Sigmoid colon (tissue), 7 donors: ENCODE measurements around the gene AK5. TPM values are rescaled to one million over a fixed set of nuclear protein-coding genes. Genes with fewer than 3 reads are reported as not detected.
"Not testable (repeated sequence)": the region's sequence is repeated elsewhere in the genome, so short reads cannot be mapped to it uniquely, and the experiment has no call there.

Source experiments
- DNase-seq: peaks from one replicate; pipeline ENCODE4 v3.0.0-alpha.2; 2019
- H3K27ac ChIP-seq, 4 donors: fragments of 200-600 bp; sonication (generic); one replicate each; pipeline ENCODE4 v1.5.1; 2016 to 2019; ENCODE audit warnings: mild to moderate bottlenecking in 1 of 4
- H3K27me3 ChIP-seq, 3 donors: fragments of 200-600 bp; sonication (generic); one replicate each; pipeline ENCODE4 v1.5.1; 2019; ENCODE audit warnings: mild to moderate bottlenecking in 1 of 3
- H3K36me3 ChIP-seq, 4 donors: fragments of 200-600 bp; sonication (generic); one replicate each; pipeline ENCODE4 v1.5.1; 2016 to 2019
- H3K4me1 ChIP-seq, 4 donors: fragments of 200-600 bp; sonication (generic); one replicate each; pipeline ENCODE4 v1.5.1; 2017 to 2019
- H3K4me3 ChIP-seq, 4 donors: fragments of 200-600 bp; sonication (generic); one replicate each; pipeline ENCODE4 v1.5.1; 2017 to 2019; ENCODE audit warnings: mild to moderate bottlenecking in 2 of 4, moderate library complexity in 1 of 4
- H3K9me3 ChIP-seq, 4 donors: fragments of 200-600 bp in 3 of 4; sonication (generic) in 3 of 4; one replicate each; pipeline versions ENCODE4 v1.5.1 to v1.6.1; 2013 to 2019
- CTCF ChIP-seq, 4 experiments: fragments of 450-650 bp in 3 of 4; fragments of 200-600 bp in 1 of 4; IDR thresholded peaks; one replicate each; pipeline ENCODE4 v1.5.1; 2016 to 2019; ENCODE audit warnings: antibody characterized with exemption in 4 of 4, mild to moderate bottlenecking in 3 of 4, moderate library complexity in 2 of 4
- EP300 ChIP-seq, 4 donors: sonication (generic); formaldehyde crosslinking; IDR thresholded peaks; one replicate each; pipeline ENCODE4 v1.6.1; 2017; ENCODE audit warnings: antibody characterized with exemption in 4 of 4
- POLR2A ChIP-seq, 2 donors: fragments of 450-650 bp; IDR thresholded peaks; one replicate each; pipeline ENCODE4 v1.6.1; 2016; ENCODE audit warnings: antibody characterized with exemption in 2 of 2, mild to moderate bottlenecking in 2 of 2, moderate library complexity in 2 of 2
- POLR2AphosphoS5 ChIP-seq, 4 donors: sonication (generic); formaldehyde crosslinking; IDR thresholded peaks; one replicate each; pipeline ENCODE4 v1.6.1; 2017; ENCODE audit warnings: antibody characterized with exemption in 4 of 4
- WGBS, 2 donors: extraction: QIAGEN DNeasy Blood & Tissue Kit; methylation state at CpG; one replicate each; pipeline ENCODE4 v1.1.7; 2013; 5-methylcytosine and 5-hydroxymethylcytosine counted together
- intact Hi-C: fragments of 100-400 bp; cut with DNase I; formaldehyde crosslinking; loops from one replicate; pipeline ENCODE4 v1.15.1; 2023
- polyA plus RNA-seq, 3 donors: library from polyadenylated mRNA; stranded (reverse); fragments of 200-250 nt; gene quantifications; one replicate each; pipeline ENCODE4 v1.2.3, GENCODE V29; 2013
- total RNA-seq, 4 donors: library from RNA; depleted of rRNA; stranded (reverse); fragments of >200 nt; gene quantifications; one replicate each; pipeline ENCODE4 v1.1.0, GENCODE V29; 2016
- donor health status: healthy with polysubstance abuse.
- donor health status: Bipolar disorder and iron deficiency.
- donor health status: healthy.

The AK5 gene
- total and polyA plus RNA-seq, 7 donors: 0.33 to 6.1 (median 1.9) TPM; not detected in 1

GRCh38 chr1:77413541-77414335, 131.9 kb downstream of the AK5 start:
- Histone ChIP-seq H3K27me3 (no peaks in the 10 kb centered on the region), H3K27ac (no peak overlapping the region), H3K9me3 (no peaks in the 10 kb centered on the region), H3K4me1 (no peaks in the 10 kb centered on the region), H3K36me3 (no peaks in the 10 kb centered on the region), H3K4me3 (no peak overlapping the region)
- WGBS, 2 donors: 59 to 71% methylated on average over 7 of the region's 7 CpGs
- DNase-seq: no peak
- TF ChIP-seq CTCF (IDR thresholded peaks at IDR 0.05) (no peak), POLR2AphosphoS5 (IDR thresholded peaks at IDR 0.05) (no peak), POLR2A (IDR thresholded peaks at IDR 0.05) (no peak), EP300 (IDR thresholded peaks at IDR 0.05) (no peak)
- intact Hi-C loops: no loop called here

GRCh38 chr1:77415579-77415978, 133.8 kb downstream of the AK5 start:
- 66 to 70% methylated on average over 4 of the region's 4 CpGs for WGBS, 2 donors
- Histone ChIP-seq H3K27me3 (no peaks in the 10 kb centered on the region), H3K9me3 (no peaks in the 10 kb centered on the region), H3K27ac (no peak overlapping the region), H3K36me3 (no peaks in the 10 kb centered on the region), H3K4me3 (no peak overlapping the region), H3K4me1 (no peaks in the 10 kb centered on the region)
- no peak for DNase-seq
- TF ChIP-seq POLR2AphosphoS5 (IDR thresholded peaks at IDR 0.05) (no peak), POLR2A (IDR thresholded peaks at IDR 0.05) (no peak)
- intact Hi-C loops: no loop called here

- H3K27ac ChIP-seq: no peak overlapping the region
- DNase-seq: no peak
- TF ChIP-seq POLR2A (IDR thresholded peaks at IDR 0.05): no peak
- H3K36me3 ChIP-seq: no peaks in the 10 kb centered on the region
- H3K4me3 ChIP-seq: no peak overlapping the region
- H3K9me3 ChIP-seq: no peaks in the 10 kb centered on the region
- WGBS, 2 donors: 78 to 87% methylated on average over 5 of the region's 5 CpGs
- intact Hi-C loops: no loop called here
- H3K27me3 ChIP-seq: no peaks in the 10 kb centered on the region
- no peaks in the 10 kb centered on the region for H3K4me1 ChIP-seq
These were observed 135.1 kb downstream of the AK5 start for GRCh38 chr1:77416692-77417450.

- not testable (repeated sequence) for H3K9me3 ChIP-seq
These were observed 136.2 kb downstream of the AK5 start for GRCh38 chr1:77418055-77418454.

GRCh38 chr1:77421504-77422233, 139.8 kb downstream of the AK5 start:
- Histone ChIP-seq H3K27ac (no peak overlapping the region), H3K36me3 (no peaks in the 10 kb centered on the region), H3K4me3 (no peak overlapping the region), H3K9me3 (no peaks in the 10 kb centered on the region), H3K27me3 (no peaks in the 10 kb centered on the region), H3K4me1 (no peaks in the 10 kb centered on the region)
- intact Hi-C loops: no loop called here
- 74 to 76% methylated on average over 3 of the region's 3 CpGs for WGBS, 2 donors
- no peak for DNase-seq
- TF ChIP-seq EP300 (IDR thresholded peaks at IDR 0.05) (no peak), POLR2A (IDR thresholded peaks at IDR 0.05) (no peak), CTCF (IDR thresholded peaks at IDR 0.05) (no peak), POLR2AphosphoS5 (IDR thresholded peaks at IDR 0.05) (no peak)

More at GRCh38 chr1:77418055-77418454, 136.2 kb downstream of the AK5 start:
- H3K4me3 ChIP-seq, H3K36me3 ChIP-seq, intact Hi-C loops, H3K4me1 ChIP-seq, DNase-seq, H3K27me3 ChIP-seq, H3K27ac ChIP-seq: not testable (repeated sequence)
- WGBS, 2 donors: 93 to 95% methylated on average over 3 of the region's 3 CpGs

- Histone ChIP-seq H3K4me3 (no peak overlapping the region), H3K9me3 (peaks cover 0 to 8% (median 6%) of the 10 kb centered on the region in 4 donors), H3K27ac (no peak overlapping the region), H3K4me1 (no peaks in the 10 kb centered on the region), H3K36me3 (no peaks in the 10 kb centered on the region), H3K27me3 (no peaks in the 10 kb centered on the region)
- intact Hi-C loops: no loop called here
- no peak for DNase-seq
- TF ChIP-seq POLR2AphosphoS5 (IDR thresholded peaks at IDR 0.05) (no peak), CTCF (IDR thresholded peaks at IDR 0.05) (no peak), POLR2A (IDR thresholded peaks at IDR 0.05) (no peak), EP300 (IDR thresholded peaks at IDR 0.05) (no peak)
These were observed 142.4 kb downstream of the AK5 start for GRCh38 chr1:77424236-77424635.
